Esophagus squamous epithelium (tissue), 5 donors: ENCODE results near the gene NTF3. TPM values are rescaled to one million over a fixed set of nuclear protein-coding genes. Genes with fewer than 3 reads are reported as not detected.

Source experiments
- DNase-seq: peaks from one replicate; lab custom pipeline; 2025; lab: John Stamatoyannopoulos, UW
- H3K27ac ChIP-seq, 4 donors: fragments of 200-600 bp; sonication (generic); one replicate each; pipeline ENCODE4 v1.5.1; 2016 to 2019; ENCODE audit warnings: mild to moderate bottlenecking in 1 of 4
- H3K27me3 ChIP-seq, 4 donors: fragments of 200-600 bp; sonication (generic); 1 replicate in 3 of 4; 2 replicates in 1 of 4; pipeline versions ENCODE4 v1.5.1 to v1.6.0; 2017 to 2021; ENCODE audit warnings: antibody characterized with exemption in 1 of 4
- H3K36me3 ChIP-seq, 3 donors: fragments of 200-600 bp; sonication (generic); one replicate each; pipeline ENCODE4 v1.5.1; 2016 to 2019
- H3K4me1 ChIP-seq, 3 donors: fragments of 200-600 bp; sonication (generic); one replicate each; pipeline ENCODE4 v1.5.1; 2017 to 2019
- H3K4me3 ChIP-seq, 4 donors: fragments of 200-600 bp; sonication (generic); 1 replicate in 3 of 4; 2 replicates in 1 of 4; pipeline ENCODE4 v1.5.1; 2016 to 2019; ENCODE audit warnings: mild to moderate bottlenecking in 2 of 4, moderate library complexity in 1 of 4
- H3K9me3 ChIP-seq, 3 donors: fragments of 200-600 bp; sonication (generic); one replicate each; pipeline ENCODE4 v1.5.1; 2016 to 2019
- POLR2A ChIP-seq, 4 donors: fragments of 450-650 bp; IDR thresholded peaks; one replicate each; pipeline ENCODE4 v1.6.1; 2017; ENCODE audit warnings: antibody characterized with exemption in 4 of 4, mild to moderate bottlenecking in 4 of 4, moderate library complexity in 3 of 4
- WGBS, 2 donors: methylation state at CpG; one replicate each; pipeline ENCODE4 v1.1.5; 2018; 5-methylcytosine and 5-hydroxymethylcytosine counted together
- intact Hi-C: fragments of 100-400 bp; cut with DNase I; formaldehyde crosslinking; loops from one replicate; pipeline ENCODE4 v1.15.0; 2022
- total RNA-seq, 4 donors: library from RNA; depleted of rRNA; stranded (reverse); fragments of >200 nt; gene quantifications; one replicate each; pipeline ENCODE4 v1.1.0, GENCODE V29; 2016
- TF ChIP-seq, protein P1 (sequence below), 6 experiments: fragments of 450-650 bp in 4 of 6; fragments of 200-600 bp in 2 of 6; sonication (generic) in 2 of 6; IDR thresholded peaks; one replicate each; pipeline ENCODE4 v1.5.1; 2016 to 2019; ENCODE audit warnings: antibody characterized with exemption in 6 of 6, mild to moderate bottlenecking in 4 of 6, moderate library complexity in 4 of 6
- donor health status: DM: yes; HTN: yes; CAD: no.

Gene NTF3
- total RNA-seq, 4 donors from 2014 or later = 0.30 to 7.6 (median 1.9) TPM

- intact Hi-C loops = no loop called here
- Histone ChIP-seq H3K4me1 (peaks cover 0 to 7% (median 0%) of the 10 kb centered on the region in 3 donors), H3K36me3 (no peaks in the 10 kb centered on the region), H3K9me3 (no peaks in the 10 kb centered on the region), H3K4me3 (no peak overlapping the region), H3K27ac (no peak overlapping the region), H3K27me3 (peaks cover 0 to 11% (median 0%) of the 10 kb centered on the region in 4 donors)
- WGBS, 2 donors = 67 to 74% methylated on average over 5 to 6 of the region's 6 CpGs
- no peak for DNase-seq
- TF ChIP-seq, protein P1, sequence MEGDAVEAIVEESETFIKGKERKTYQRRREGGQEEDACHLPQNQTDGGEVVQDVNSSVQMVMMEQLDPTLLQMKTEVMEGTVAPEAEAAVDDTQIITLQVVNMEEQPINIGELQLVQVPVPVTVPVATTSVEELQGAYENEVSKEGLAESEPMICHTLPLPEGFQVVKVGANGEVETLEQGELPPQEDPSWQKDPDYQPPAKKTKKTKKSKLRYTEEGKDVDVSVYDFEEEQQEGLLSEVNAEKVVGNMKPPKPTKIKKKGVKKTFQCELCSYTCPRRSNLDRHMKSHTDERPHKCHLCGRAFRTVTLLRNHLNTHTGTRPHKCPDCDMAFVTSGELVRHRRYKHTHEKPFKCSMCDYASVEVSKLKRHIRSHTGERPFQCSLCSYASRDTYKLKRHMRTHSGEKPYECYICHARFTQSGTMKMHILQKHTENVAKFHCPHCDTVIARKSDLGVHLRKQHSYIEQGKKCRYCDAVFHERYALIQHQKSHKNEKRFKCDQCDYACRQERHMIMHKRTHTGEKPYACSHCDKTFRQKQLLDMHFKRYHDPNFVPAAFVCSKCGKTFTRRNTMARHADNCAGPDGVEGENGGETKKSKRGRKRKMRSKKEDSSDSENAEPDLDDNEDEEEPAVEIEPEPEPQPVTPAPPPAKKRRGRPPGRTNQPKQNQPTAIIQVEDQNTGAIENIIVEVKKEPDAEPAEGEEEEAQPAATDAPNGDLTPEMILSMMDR (IDR thresholded peaks at IDR 0.05) = no peak
- no peak for TF ChIP-seq POLR2A (IDR thresholded peaks at IDR 0.05)
Measured at GRCh38 chr12:5484426-5484825, 52.5 kb downstream of the NTF3 start.

DNA sequence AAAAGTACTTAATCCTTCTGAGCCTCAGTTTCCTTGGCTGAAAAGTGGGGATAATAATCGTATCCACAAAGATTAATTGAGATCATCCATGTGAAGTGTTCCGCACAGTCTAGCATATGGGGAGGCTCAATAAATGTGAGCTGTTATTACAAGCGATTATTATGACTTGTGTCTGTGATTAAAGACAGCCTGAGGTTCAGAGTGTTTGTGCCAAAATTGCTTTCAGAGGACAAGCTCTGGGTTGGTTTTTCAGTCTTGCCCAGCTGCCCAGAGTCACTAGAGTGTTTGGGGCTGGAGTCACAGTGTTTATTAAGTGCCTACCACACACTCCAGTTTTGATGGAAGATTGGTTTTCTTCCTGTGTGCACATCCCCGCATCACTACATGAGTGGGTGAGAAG is 53.5 kb downstream of the NTF3 start:
- Histone ChIP-seq H3K36me3 (no peaks in the 10 kb centered on the region), H3K27me3 (peaks cover 0 to 7% (median 0%) of the 10 kb centered on the region in 4 donors), H3K4me1 (peaks cover 0 to 15% (median 0%) of the 10 kb centered on the region in 3 donors), H3K4me3 (no peak overlapping the region), H3K27ac (no peak overlapping the region), H3K9me3 (no peaks in the 10 kb centered on the region)
- intact Hi-C loops = no loop called here
- no peak for TF ChIP-seq POLR2A (IDR thresholded peaks at IDR 0.05)
- TF ChIP-seq, protein P1 (IDR thresholded peaks at IDR 0.05) = no peak
- 52 to 75% methylated on average over 4 of the region's 4 CpGs for WGBS, 2 donors
- DNase-seq = no peak

DNA sequence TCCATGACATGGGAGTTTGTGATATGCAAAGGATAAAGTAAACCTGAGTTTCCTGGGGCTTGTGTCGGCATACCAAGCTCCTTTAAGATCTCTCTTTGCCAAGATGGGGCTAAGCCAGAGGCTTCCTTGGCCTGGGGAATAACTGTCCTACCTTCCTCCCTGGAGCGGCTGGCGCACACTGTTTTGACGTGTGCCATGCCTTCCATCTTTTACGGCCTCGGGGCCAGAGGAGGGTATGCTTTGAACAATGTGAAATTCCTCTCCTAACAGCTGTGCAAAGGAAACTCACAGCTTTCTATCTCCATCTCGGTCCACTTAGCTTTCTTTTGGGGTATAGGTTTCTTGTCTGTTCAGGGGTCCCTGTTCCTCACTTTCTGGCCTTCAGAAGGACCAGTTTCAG is 55.2 kb downstream of the NTF3 start:
- WGBS, 2 donors = 49 to 70% methylated on average over 7 of the region's 7 CpGs
- H3K27me3 ChIP-seq = no peaks in the 10 kb centered on the region
- intact Hi-C loops = no loop called here

GRCh38 chr12:5487948-5488625 is 56.2 kb downstream of the NTF3 start:
- no peak for DNase-seq
- Histone ChIP-seq H3K4me3 (no peak overlapping the region), H3K27me3 (no peaks in the 10 kb centered on the region), H3K4me1 (peaks cover 0 to 15% (median 0%) of the 10 kb centered on the region in 3 donors), H3K9me3 (no peaks in the 10 kb centered on the region), H3K27ac (peak overlapping the region in 1 of 4 donors; percentile 23), H3K36me3 (no peaks in the 10 kb centered on the region)
- intact Hi-C loops = no loop called here
- 72 to 76% methylated on average over 6 of the region's 6 CpGs for WGBS, 2 donors
- no peak for TF ChIP-seq POLR2A (IDR thresholded peaks at IDR 0.05)
- TF ChIP-seq, protein P1 (IDR thresholded peaks at IDR 0.05) = no peak

More for the DNA sequence above, 55.2 kb downstream of the NTF3 start:
- TF ChIP-seq POLR2A (IDR thresholded peaks at IDR 0.05) = no peak
- TF ChIP-seq, protein P1 (IDR thresholded peaks at IDR 0.05) = no peak
- Histone ChIP-seq H3K4me3 (no peak overlapping the region), H3K27ac (no peak overlapping the region), H3K9me3 (no peaks in the 10 kb centered on the region), H3K4me1 (peaks cover 0 to 15% (median 0%) of the 10 kb centered on the region in 3 donors), H3K36me3 (no peaks in the 10 kb centered on the region)
- no peak for DNase-seq

- WGBS, 2 donors = 56 to 76% methylated on average over 2 of the region's 2 CpGs
- H3K9me3 ChIP-seq = no peaks in the 10 kb centered on the region
- TF ChIP-seq, protein P1 (IDR thresholded peaks at IDR 0.05) = no peak
- no peak for TF ChIP-seq POLR2A (IDR thresholded peaks at IDR 0.05)
- DNase-seq = no peak
- no peak overlapping the region for H3K4me3 ChIP-seq
- intact Hi-C loops = no loop called here
- no peaks in the 10 kb centered on the region for H3K36me3 ChIP-seq
- peaks cover 0 to 15% (median 0%) of the 10 kb centered on the region in 3 donors for H3K4me1 ChIP-seq
- H3K27ac ChIP-seq = peak overlapping the region in 1 of 4 donors; percentile 23
- no peaks in the 10 kb centered on the region for H3K27me3 ChIP-seq
Measured at GRCh38 chr12:5488626-5488955, 56.7 kb downstream of the NTF3 start.
